ENCODE results near the gene RREB1.

Gene RREB1

DNA sequence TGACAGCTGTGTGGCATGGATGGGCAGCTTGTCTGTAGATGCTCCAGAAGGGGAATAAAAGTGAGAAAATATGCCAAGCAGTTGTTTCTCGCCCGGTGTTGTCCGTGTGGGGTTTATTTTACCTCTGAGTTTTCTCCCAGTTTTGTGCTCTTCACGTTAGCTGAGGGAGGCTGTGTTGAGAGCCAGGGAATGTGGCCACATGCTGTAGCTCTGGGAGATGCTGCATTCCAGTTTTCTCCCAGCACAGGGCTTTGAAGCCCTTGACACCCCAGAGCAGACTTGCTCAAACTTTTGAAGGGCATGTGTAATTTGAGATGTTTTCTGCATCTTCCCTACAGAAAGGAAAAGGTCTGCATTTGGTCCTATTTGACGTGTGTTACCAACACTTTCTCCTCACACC, 67.7 kb downstream of the RREB1 start:
- Histone ChIP-seq H3K9me2 (replicated peaks; ENCODE audit: control insufficient read depth, low read length) (no peaks in the 10 kb centered on the region), H3K9me3 (ENCODE audit: control insufficient read depth, insufficient read depth, low read length) (no peaks in the 10 kb centered on the region), H3K36me3 (ENCODE audit: control insufficient read depth, low read length) (peaks cover 24% of the 10 kb centered on the region), H3K27ac (ENCODE audit: low read depth, low read length) (no peak overlapping the region), H4K20me1 (ENCODE audit: control insufficient read depth, insufficient read depth, low read depth, low read length) (peaks cover 19% of the 10 kb centered on the region), H3K79me2 (ENCODE audit: control insufficient read depth, low read length) (peaks cover 38% of the 10 kb centered on the region), H3K4me3 (ENCODE audit: low read length) (no peak overlapping the region), H3K27me3 (ENCODE audit: control insufficient read depth, low read length) (no peaks in the 10 kb centered on the region), H3K4me1 (ENCODE audit: control insufficient read depth, low read length) (peaks cover 22% of the 10 kb centered on the region), H3K4me2 (ENCODE audit: low read length) (no peak overlapping the region), H3F3A (ENCODE audit: control insufficient read depth, insufficient read depth) (no peaks in the 10 kb centered on the region)
- TF ChIP-seq CTCF (IDR thresholded peaks at IDR 0.05; ENCODE audit: low read depth, low read length, poor library complexity, severe bottlenecking) (no peak), EZH2phosphoT487 (IDR thresholded peaks at IDR 0.05; ENCODE audit: borderline replicate concordance, low read length) (no peak)

DNA sequence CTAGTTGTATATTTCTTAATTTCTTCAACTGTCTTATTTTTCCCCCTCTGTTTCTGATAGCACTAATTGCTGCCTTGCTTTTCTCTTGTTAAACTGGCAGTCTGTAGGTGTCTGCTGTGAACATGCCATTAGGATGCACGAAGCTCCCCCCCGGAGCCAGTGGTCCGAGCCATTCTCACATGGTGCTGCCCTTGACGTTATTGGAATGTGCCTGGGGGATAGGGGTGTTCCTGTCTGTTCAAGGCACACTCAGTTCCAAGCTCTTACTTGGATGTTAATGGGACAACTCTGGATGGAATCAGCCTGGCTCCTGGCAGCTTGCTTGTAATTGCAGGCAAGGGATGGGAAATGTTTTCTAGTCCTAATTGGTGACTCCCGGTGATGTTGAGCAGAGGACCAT, 68.4 kb downstream of the RREB1 start:
- Histone ChIP-seq H3K4me2 (ENCODE audit: low read length) (no peak overlapping the region), H4K20me1 (ENCODE audit: control insufficient read depth, insufficient read depth, low read depth, low read length) (peaks cover 19% of the 10 kb centered on the region), H3K36me3 (ENCODE audit: control insufficient read depth, low read length) (peaks cover 30% of the 10 kb centered on the region), H3K4me1 (ENCODE audit: control insufficient read depth, low read length) (peaks cover 15% of the 10 kb centered on the region), H3K4me3 (ENCODE audit: low read length) (no peak overlapping the region), H3K27me3 (ENCODE audit: control insufficient read depth, low read length) (no peaks in the 10 kb centered on the region), H3F3A (ENCODE audit: control insufficient read depth, insufficient read depth) (no peaks in the 10 kb centered on the region), H3K79me2 (ENCODE audit: control insufficient read depth, low read length) (peaks cover 32% of the 10 kb centered on the region), H3K9me3 (ENCODE audit: control insufficient read depth, insufficient read depth, low read length) (no peaks in the 10 kb centered on the region), H3K27ac (ENCODE audit: low read depth, low read length) (no peak overlapping the region), H3K9me2 (replicated peaks; ENCODE audit: control insufficient read depth, low read length) (no peaks in the 10 kb centered on the region)
- TF ChIP-seq EZH2phosphoT487 (IDR thresholded peaks at IDR 0.05; ENCODE audit: borderline replicate concordance, low read length) = no peak

- H3K27ac ChIP-seq (ENCODE audit: low read depth, low read length) = no peak overlapping the region
- no peaks in the 10 kb centered on the region for H3F3A ChIP-seq (ENCODE audit: control insufficient read depth, insufficient read depth)
- no peak for TF ChIP-seq CTCF (IDR thresholded peaks at IDR 0.05; ENCODE audit: low read depth, low read length, poor library complexity, severe bottlenecking)
- TF ChIP-seq EZH2phosphoT487 (IDR thresholded peaks at IDR 0.05; ENCODE audit: borderline replicate concordance, low read length) = no peak
- H3K9me3 ChIP-seq (ENCODE audit: control insufficient read depth, insufficient read depth, low read length) = no peaks in the 10 kb centered on the region
- peaks cover 12% of the 10 kb centered on the region for H3K79me2 ChIP-seq (ENCODE audit: control insufficient read depth, low read length)
- no peaks in the 10 kb centered on the region for H4K20me1 ChIP-seq (ENCODE audit: control insufficient read depth, insufficient read depth, low read depth, low read length)
- no peak overlapping the region for H3K4me3 ChIP-seq (ENCODE audit: low read length)
- no peak overlapping the region for H3K4me2 ChIP-seq (ENCODE audit: low read length)
- H3K36me3 ChIP-seq (ENCODE audit: control insufficient read depth, low read length) = peaks cover 45% of the 10 kb centered on the region
- no peaks in the 10 kb centered on the region for H3K27me3 ChIP-seq (ENCODE audit: control insufficient read depth, low read length)
- no peaks in the 10 kb centered on the region for H3K9me2 ChIP-seq (replicated peaks; ENCODE audit: control insufficient read depth, low read length)
- no peaks in the 10 kb centered on the region for H3K4me1 ChIP-seq (ENCODE audit: control insufficient read depth, low read length)
These were observed 70.5 kb downstream of the RREB1 start for GRCh38 chr6:7178280-7178679.

GRCh38 chr6:7180751-7181150, 73.0 kb downstream of the RREB1 start:
- Histone ChIP-seq H3K27ac (ENCODE audit: low read depth, low read length) (no peak overlapping the region), H3K4me1 (ENCODE audit: control insufficient read depth, low read length) (no peaks in the 10 kb centered on the region), H3F3A (ENCODE audit: control insufficient read depth, insufficient read depth) (no peaks in the 10 kb centered on the region), H4K20me1 (ENCODE audit: control insufficient read depth, insufficient read depth, low read depth, low read length) (no peaks in the 10 kb centered on the region), H3K9me3 (ENCODE audit: control insufficient read depth, insufficient read depth, low read length) (no peaks in the 10 kb centered on the region), H3K9me2 (replicated peaks; ENCODE audit: control insufficient read depth, low read length) (no peaks in the 10 kb centered on the region), H3K4me2 (ENCODE audit: low read length) (no peak overlapping the region), H3K27me3 (ENCODE audit: control insufficient read depth, low read length) (no peaks in the 10 kb centered on the region), H3K36me3 (ENCODE audit: control insufficient read depth, low read length) (peaks cover 57% of the 10 kb centered on the region), H3K79me2 (ENCODE audit: control insufficient read depth, low read length) (no peaks in the 10 kb centered on the region), H3K4me3 (ENCODE audit: low read length) (no peak overlapping the region)
- TF ChIP-seq EZH2phosphoT487 (IDR thresholded peaks at IDR 0.05; ENCODE audit: borderline replicate concordance, low read length) = no peak
- TF ChIP-seq CTCF (IDR thresholded peaks at IDR 0.05; ENCODE audit: low read depth, low read length, poor library complexity, severe bottlenecking) = no peak
